GM04504 (cell line): Measurements from ENCODE around the gene INTS6.

ENCODE experiments used
- DNase-seq: peaks from one replicate; pipeline ENCODE4 v3.0.0-alpha.2; 2012; ENCODE audit warnings: low read depth

INTS6 gene

DNA sequence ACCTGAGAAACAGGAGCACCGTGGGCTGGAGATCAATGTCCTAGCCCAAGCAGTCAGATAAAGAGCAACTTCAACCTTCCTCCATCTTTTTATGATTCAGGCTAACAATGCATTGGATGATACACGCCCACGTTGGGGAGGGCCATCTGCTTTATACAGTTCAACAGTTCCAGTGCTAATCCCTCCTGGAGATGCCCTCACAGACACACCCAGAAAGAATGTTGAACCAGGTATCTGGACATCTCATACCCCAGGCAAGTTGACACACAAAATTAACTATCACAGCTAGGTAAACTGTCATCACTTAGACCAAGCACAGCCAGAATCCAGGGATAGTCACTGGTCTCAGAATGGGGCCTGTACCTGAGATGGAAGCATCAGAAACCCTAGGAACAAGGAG lies 134.0 kb downstream of the INTS6 start:
- DNase-seq, result no peak

DNA sequence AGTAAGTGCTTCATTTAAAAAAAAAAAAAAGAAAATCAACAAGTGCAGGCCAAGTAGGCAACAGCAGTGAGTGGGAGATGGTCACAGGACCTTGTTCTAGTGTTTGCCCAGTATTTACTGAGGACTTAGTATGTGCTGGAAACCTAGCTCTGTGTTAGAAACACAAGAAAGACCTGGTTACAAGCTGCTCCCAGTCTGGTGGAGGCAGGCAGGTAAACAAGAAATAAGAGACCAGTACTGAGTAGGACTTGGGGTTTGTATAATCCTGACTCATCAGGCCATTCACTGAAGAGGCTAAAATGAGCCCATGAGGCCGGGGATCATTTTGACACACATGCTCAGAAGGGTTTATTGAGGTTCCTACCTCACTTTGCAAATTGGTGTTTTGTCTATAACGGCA lies 134.8 kb downstream of the INTS6 start:
- no peak for DNase-seq

DNA sequence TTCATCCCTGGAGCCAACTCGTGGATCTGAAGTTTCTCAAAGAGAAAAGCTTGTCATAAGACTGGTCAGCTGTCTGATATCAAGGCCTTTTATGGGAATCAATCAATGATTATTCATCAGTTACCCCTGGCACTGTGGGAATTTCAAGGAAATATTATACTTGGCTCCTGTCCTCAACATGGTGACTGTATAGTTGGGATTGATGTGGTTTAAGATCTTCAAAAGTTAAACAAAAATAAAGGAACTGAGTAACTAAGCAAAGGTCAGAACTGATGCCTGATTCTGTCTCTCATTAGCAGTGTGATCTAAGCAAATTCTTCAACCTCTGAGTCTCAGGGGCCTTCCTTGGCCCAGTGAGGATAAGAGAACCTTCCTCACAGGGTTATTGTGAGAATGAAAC lies 135.6 kb downstream of the INTS6 start:
- DNase-seq, result no peak

DNA sequence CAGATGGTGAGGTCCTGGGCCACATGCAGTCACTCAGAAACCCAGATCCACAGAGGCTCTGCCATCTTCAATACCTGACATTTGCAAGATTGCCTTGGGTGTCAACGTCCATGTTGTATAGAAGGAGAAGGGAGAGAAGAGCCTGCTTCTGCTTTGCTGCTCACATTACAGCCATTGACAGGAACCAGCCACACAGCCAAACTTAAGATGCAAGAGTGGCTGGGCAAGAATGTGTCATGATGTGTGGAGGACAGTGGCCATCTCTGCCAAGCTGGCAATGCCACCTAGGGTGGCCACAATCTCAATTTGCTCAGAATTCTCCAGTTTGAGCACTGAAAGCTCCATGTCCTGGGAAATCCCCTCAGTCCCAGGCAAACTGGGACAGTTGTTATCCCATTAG lies 139.2 kb downstream of the INTS6 start:
- DNase-seq, result no peak

DNA sequence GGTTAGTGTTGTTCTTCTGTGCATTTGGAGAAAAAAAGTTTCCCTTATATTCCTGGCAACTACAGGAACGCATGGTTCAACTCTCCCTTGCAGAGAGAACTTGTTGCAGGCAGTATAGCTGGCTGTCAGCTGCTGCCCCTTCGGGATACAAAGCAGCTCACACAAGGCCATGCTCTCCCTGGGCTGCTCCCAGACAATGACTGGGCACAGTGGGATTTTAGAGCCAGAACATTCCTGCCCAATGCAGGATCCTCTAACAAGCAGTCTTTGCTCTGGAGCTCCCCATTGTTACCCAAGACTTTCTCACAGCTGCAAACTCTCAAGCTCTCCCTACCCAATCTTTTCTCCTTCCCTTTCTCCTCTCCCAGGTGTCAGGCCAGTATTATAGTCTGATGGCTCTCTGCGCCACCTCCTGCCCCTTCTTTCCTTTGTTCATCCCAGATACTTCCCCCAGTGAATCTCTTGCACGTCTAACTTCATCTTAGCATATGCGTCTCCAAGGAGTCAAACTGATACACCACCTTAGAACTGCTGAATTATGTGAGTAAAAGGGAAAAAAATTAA lies 140.8 kb downstream of the INTS6 start:
- no peak for DNase-seq
